Kidney (tissue), 14 donors: Measurements from ENCODE around the gene BCL7A. TPM values are rescaled to one million over a fixed set of nuclear protein-coding genes. Genes with fewer than 3 reads are reported as not detected.

Experiments
- DNase-seq, 5 donors: peaks; one replicate each; pipeline ENCODE4 v3.0.0-alpha.2; 2013 to 2020
- FAIRE-seq: peaks from 2 replicates; lab custom pipeline; 2012; peaks lifted over from hg19 to GRCh38; lab: Jason Lieb, UNC
- H3K27ac ChIP-seq, 2 donors: one replicate each; pipeline ENCODE4 v1.7.0; 2013; ENCODE audit warnings: low read depth in 2 of 2, low read length in 2 of 2, inconsistent platforms in 1 of 2
- H3K27me3 ChIP-seq: one replicate; pipeline ENCODE4 v1.7.1; 2013; ENCODE audit warnings: low read length, inconsistent platforms; ENCODE audit not compliant: control insufficient read depth, insufficient read depth
- H3K36me3 ChIP-seq, 3 donors: one replicate each; pipeline versions ENCODE4 v1.7.0 to v1.7.1; 2013; ENCODE audit warnings: low read length in 3 of 3, control low read depth in 1 of 3, inconsistent platforms in 1 of 3; ENCODE audit not compliant: insufficient read depth in 3 of 3, control insufficient read depth in 2 of 3
- H3K4me1 ChIP-seq, 3 donors: one replicate each; pipeline versions ENCODE4 v1.7.0 to v1.7.1; 2013; ENCODE audit warnings: low read length in 3 of 3, inconsistent platforms in 1 of 3, low read depth in 1 of 3; ENCODE audit not compliant: control insufficient read depth in 2 of 3, insufficient read depth in 2 of 3
- H3K4me3 ChIP-seq, 3 donors: one replicate each; pipeline versions ENCODE4 v1.7.0 to v1.8.1; 2013; ENCODE audit warnings: low read length in 3 of 3, control low read depth in 1 of 3, inconsistent platforms in 1 of 3
- H3K9ac ChIP-seq, 3 donors: one replicate each; pipeline versions ENCODE4 v1.7.0 to v1.7.1; 2013; ENCODE audit warnings: low read length in 3 of 3, control low read depth in 1 of 3, inconsistent platforms in 1 of 3
- H3K9me3 ChIP-seq, 3 donors: one replicate each; pipeline versions ENCODE4 v1.7.0 to v1.7.1; 2013; ENCODE audit warnings: low read length in 3 of 3, control low read depth in 1 of 3, inconsistent platforms in 1 of 3; ENCODE audit not compliant: control insufficient read depth in 2 of 3, insufficient read depth in 1 of 3
- CTCF ChIP-seq: IDR thresholded peaks from 3 replicates; pipeline ENCODE4 v1.5.1; 2012; ENCODE audit warnings: mild to moderate bottlenecking, moderate library complexity, borderline replicate concordance; ENCODE audit not compliant: insufficient read depth; ENCODE audit errors: extremely low read depth
- intact Hi-C: fragments of 100-400 bp; cut with DNase I; formaldehyde crosslinking; loops from one replicate; pipeline ENCODE4 v1.11.1; 2022
- polyA plus RNA-seq: library from polyadenylated mRNA; stranded (reverse); fragments of 350-450 nt; fragmentation: Illumina TruSeq; extraction: RNeasy Lipid Tissue Mini Kit (QIAGEN cat#74804); gene quantifications from one replicate; pipeline ENCODE4 v1.2.3, GENCODE V29; 2014; ENCODE audit warnings: low read depth, low replicate concordance; ENCODE audit not compliant: insufficient read depth
- total RNA-seq: library from RNA; stranded (reverse); fragmentation: NEBNext Ultra II Directional; extraction: Animal tissue kit (Norgen Biotek cat#: 25700); gene quantifications from one replicate; pipeline ENCODE4 v1.2.1, GENCODE V29; 2021
- donor health status: control.
- donor health status: control.
- donor health status: control.
- donor health status: control.
- donor health status: control.
- donor health status: DM: yes; HTN: yes; CAD: no.
- donor health status: Normal renal cell carcinoma (clear cell type).

BCL7A gene
- total and polyA plus RNA-seq, 2 donors from 2014 or later: 6.8 to 22.7 TPM

GRCh38 chr12:122009741-122010140, 11.9 kb upstream of the BCL7A start:
- Histone ChIP-seq H3K4me1 (peaks cover 0 to under 1% (median 0%) of the 10 kb centered on the region in 3 donors), H3K36me3 (no peaks in the 10 kb centered on the region), H3K4me3 (no peak overlapping the region), H3K9ac (no peak overlapping the region), H3K27ac (no peak overlapping the region), H3K27me3 (no peaks in the 10 kb centered on the region), H3K9me3 (no peaks in the 10 kb centered on the region)
- intact Hi-C loops: no loop called here
- DNase-seq: peak in 2 of 5 donors; percentile 27 to 60
- FAIRE-seq: no peak
- TF ChIP-seq CTCF: no peak

GRCh38 chr12:122012184-122012583, 9.5 kb upstream of the BCL7A start:
- Histone ChIP-seq H3K9me3 (no peaks in the 10 kb centered on the region), H3K4me3 (no peak overlapping the region), H3K4me1 (no peaks in the 10 kb centered on the region), H3K9ac (no peak overlapping the region), H3K27me3 (no peaks in the 10 kb centered on the region), H3K36me3 (no peaks in the 10 kb centered on the region), H3K27ac (no peak overlapping the region)
- intact Hi-C loops: no loop called here
- peak in 1 of 5 donors; percentile 2 for DNase-seq
- no peak for FAIRE-seq
- TF ChIP-seq CTCF: no peak

DNA sequence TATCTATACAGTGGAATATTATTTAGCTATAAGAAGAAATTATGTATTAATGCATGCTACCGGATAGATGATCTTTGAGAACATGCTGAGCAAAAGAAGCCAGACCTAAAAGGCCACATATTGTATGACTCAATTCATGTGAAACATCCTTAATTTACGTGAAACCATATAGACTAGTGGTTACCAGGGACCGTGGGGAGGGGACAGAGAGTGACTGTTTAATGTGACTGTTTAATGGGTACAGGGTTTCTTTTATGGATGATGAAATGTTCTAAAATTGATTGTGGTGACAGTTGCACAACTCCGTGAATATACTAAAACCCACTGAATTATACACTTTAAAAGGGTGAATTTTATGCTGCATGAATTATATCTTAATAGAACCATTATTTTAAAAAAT, 8.5 kb upstream of the BCL7A start:
- Histone ChIP-seq H3K4me3 (no peak overlapping the region), H3K27me3 (no peaks in the 10 kb centered on the region), H3K36me3 (no peaks in the 10 kb centered on the region), H3K9me3 (peaks cover 0 to 2% (median 0%) of the 10 kb centered on the region in 3 donors), H3K27ac (no peak overlapping the region), H3K4me1 (no peaks in the 10 kb centered on the region), H3K9ac (no peak overlapping the region)
- no peak for TF ChIP-seq CTCF
- no peak for FAIRE-seq
- no peak for DNase-seq
- intact Hi-C loops: no loop called here
